HS-5 (cell line): Measurements from ENCODE around the gene CADPS2.
"Not testable (repeated sequence)": the region's sequence is repeated elsewhere in the genome, so short reads cannot be mapped to it uniquely, and the experiment has no call there.

Source experiments
- DNase-seq: peaks from one replicate; pipeline ENCODE4 v3.0.0-alpha.2; 2012; ENCODE audit warnings: low read depth

CADPS2 gene

GRCh38 chr7:122289426-122289825, 596.8 kb downstream of the CADPS2 start:
- no peak for DNase-seq

GRCh38 chr7:122284608-122285007, 601.7 kb downstream of the CADPS2 start:
- DNase-seq = not testable (repeated sequence)

- DNase-seq = no peak
These were observed 613.1 kb downstream of the CADPS2 start for GRCh38 chr7:122273117-122273516.

GRCh38 chr7:122269241-122269640, 617.0 kb downstream of the CADPS2 start:
- no peak for DNase-seq
